ENCODE data around the gene XPO5.

GRCh38 chr6:43475516-43475915 lies 100.3 kb downstream of the XPO5 start:
- TF ChIP-seq BRF1 (IDR thresholded peaks at IDR 0.05; ENCODE audit: borderline replicate concordance, extremely low read depth, insufficient read length) = no peak
- no peak for TF ChIP-seq GABPA (tag; conservative IDR thresholded peaks at IDR 0.05; ENCODE audit: low read depth)
- no peak for TF ChIP-seq EZH2 (IDR thresholded peaks at IDR 0.05; ENCODE audit: borderline replicate concordance, low read depth, low read length)
- TF ChIP-seq CBX3 (IDR thresholded peaks at IDR 0.05; ENCODE audit: borderline replicate concordance in 1 of 2, low read length in 2 of 2) = no peak
- TF ChIP-seq POLR2AphosphoS5 (IDR thresholded peaks at IDR 0.05; ENCODE audit: control insufficient read depth, insufficient read depth, low read depth, low read length) = no peak
- no peak for TF ChIP-seq EP300 (IDR thresholded peaks at IDR 0.05; ENCODE audit: low read length)
- TF ChIP-seq PTBP1 (IDR thresholded peaks at IDR 0.05; ENCODE audit: low read depth, low read length) = no peak
- no peak for TF ChIP-seq RB1 (IDR thresholded peaks at IDR 0.05; ENCODE audit: low read depth)
- no peak for TF ChIP-seq KLF16 (IDR thresholded peaks at IDR 0.05)
